Measurements from ENCODE around the gene CGB5. TPM values are rescaled to one million over a fixed set of nuclear protein-coding genes. Genes with fewer than 3 reads are reported as not detected.

The CGB5 gene
- total and polyA plus RNA-seq, 2 donors (not counting 3 experiments of a cell fraction or from before 2014, with no cell fraction given), result not detected

DNA sequence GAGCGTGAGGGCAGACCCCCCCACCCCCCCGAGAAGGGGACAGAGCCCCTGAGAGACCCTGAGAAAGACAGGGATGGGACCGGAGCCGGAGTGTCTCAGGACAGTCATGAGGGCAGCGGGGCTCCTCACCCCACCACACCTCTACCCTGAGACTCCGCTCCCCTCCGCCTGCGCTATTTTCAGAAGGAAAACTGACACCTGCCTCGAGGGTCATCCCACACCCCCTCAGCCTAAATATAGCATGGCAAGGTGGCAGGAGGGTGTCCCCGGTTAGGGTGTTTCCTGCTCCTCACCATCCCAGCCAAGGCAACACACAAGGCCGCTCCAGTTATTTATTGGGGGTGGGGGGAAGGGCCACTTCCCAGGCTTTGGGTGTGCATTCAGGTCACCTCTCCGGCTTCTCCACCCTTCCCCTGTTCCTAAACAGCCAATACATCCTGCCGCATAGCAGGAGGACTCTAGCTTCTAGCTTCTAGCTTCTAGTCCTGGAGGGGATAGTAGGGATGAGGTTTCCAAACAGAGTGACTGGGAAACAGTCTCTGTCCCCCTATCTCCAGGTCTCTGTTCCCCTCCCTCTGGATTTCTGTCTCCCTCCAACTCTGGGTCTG is 22.4 kb downstream of the CGB5 start:
- Histone ChIP-seq H3K9ac (replicated peaks; ENCODE audit: extremely low read depth, insufficient read depth, low read length) (no peak overlapping the region), H3K4me1 (ENCODE audit: control insufficient read depth, extremely low read depth, insufficient read depth, low read length) (no peaks in the 10 kb centered on the region), H3K36me3 (ENCODE audit: control insufficient read depth in 2 of 2, extremely low read depth in 1 of 2, insufficient read depth in 2 of 2, low read length in 2 of 2) (no peaks in the 10 kb centered on the region), H3K27ac (ENCODE audit: insufficient read depth, low read depth, low read length) (no peak overlapping the region), H3K9me1 (replicated peaks; ENCODE audit: control insufficient read depth, extremely low read depth, insufficient read depth, low read length) (no peaks in the 10 kb centered on the region), H3K27me3 (ENCODE audit: control insufficient read depth in 2 of 2, insufficient read depth in 2 of 2, low read length in 2 of 2) (peaks cover 33 to 42% of the 10 kb centered on the region in 2 experiments), H2AFZ (ENCODE audit: low read depth, low read length) (no peak overlapping the region), H3K4me2 (ENCODE audit: insufficient read depth, low read length) (no peak overlapping the region), H4K20me1 (replicated peaks; ENCODE audit: control insufficient read depth, extremely low read depth, insufficient read depth, low read length) (no peaks in the 10 kb centered on the region), H3K4me3 (replicated peaks in 1 of 3; ENCODE audit: insufficient read depth in 1 of 3, low read depth in 1 of 3, low read length in 3 of 3) (no peak overlapping the region), H3K9me3 (replicated peaks; ENCODE audit: control insufficient read depth, insufficient read depth, low read length) (no peaks in the 10 kb centered on the region), H3K79me2 (ENCODE audit: control insufficient read depth, insufficient read depth, low read length) (no peaks in the 10 kb centered on the region)
- intact Hi-C loops (cut with micrococcal nuclease), result no loop called here
- ChIA-PET CTCF (interaction anchor here (0.6 to 1.9 kb wide), 3 partner anchors 8 to 133 kb away, joined by 3 to 6 read pairs (median 6); no protein-coding TSS in a partner anchor), POLR2A (no interaction called here)
- dilution Hi-C loops (cut with MboI; ENCODE audit: extremely low pct_ligation_motif_present, low sequenced_read_pairs), result no loop called here
- BruUV-seq (replicated peaks), result no TSS peak
- no peak for TF ChIP-seq JUN (IDR thresholded peaks at IDR 0.05; ENCODE audit: borderline replicate concordance, insufficient read depth, insufficient read length, low read depth)
- TF ChIP-seq, protein P1, sequence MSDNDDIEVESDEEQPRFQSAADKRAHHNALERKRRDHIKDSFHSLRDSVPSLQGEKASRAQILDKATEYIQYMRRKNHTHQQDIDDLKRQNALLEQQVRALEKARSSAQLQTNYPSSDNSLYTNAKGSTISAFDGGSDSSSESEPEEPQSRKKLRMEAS (IDR thresholded peaks at IDR 0.05; ENCODE audit: insufficient read depth, insufficient read length), result no peak
- no peak for TF ChIP-seq POLR2AphosphoS5 (IDR thresholded peaks at IDR 0.05; ENCODE audit: insufficient read depth, low read depth, low read length)
- TF ChIP-seq MYC (IDR thresholded peaks at IDR 0.05; ENCODE audit: low read depth, low read length), result no peak
- TF ChIP-seq, protein P2, sequence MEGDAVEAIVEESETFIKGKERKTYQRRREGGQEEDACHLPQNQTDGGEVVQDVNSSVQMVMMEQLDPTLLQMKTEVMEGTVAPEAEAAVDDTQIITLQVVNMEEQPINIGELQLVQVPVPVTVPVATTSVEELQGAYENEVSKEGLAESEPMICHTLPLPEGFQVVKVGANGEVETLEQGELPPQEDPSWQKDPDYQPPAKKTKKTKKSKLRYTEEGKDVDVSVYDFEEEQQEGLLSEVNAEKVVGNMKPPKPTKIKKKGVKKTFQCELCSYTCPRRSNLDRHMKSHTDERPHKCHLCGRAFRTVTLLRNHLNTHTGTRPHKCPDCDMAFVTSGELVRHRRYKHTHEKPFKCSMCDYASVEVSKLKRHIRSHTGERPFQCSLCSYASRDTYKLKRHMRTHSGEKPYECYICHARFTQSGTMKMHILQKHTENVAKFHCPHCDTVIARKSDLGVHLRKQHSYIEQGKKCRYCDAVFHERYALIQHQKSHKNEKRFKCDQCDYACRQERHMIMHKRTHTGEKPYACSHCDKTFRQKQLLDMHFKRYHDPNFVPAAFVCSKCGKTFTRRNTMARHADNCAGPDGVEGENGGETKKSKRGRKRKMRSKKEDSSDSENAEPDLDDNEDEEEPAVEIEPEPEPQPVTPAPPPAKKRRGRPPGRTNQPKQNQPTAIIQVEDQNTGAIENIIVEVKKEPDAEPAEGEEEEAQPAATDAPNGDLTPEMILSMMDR (IDR thresholded peaks at IDR 0.05; ENCODE audit: extremely low read depth in 1 of 2, insufficient read depth in 1 of 2, low read depth in 1 of 2, low read length in 2 of 2), result no peak
- TF ChIP-seq FOS (IDR thresholded peaks at IDR 0.05; ENCODE audit: borderline replicate concordance, insufficient read depth, low read length), result no peak
- no peak for TF ChIP-seq GATA2 (IDR thresholded peaks at IDR 0.05; ENCODE audit: insufficient read depth, insufficient read length, low read depth, low read length)
- no peak for TF ChIP-seq POLR2A (IDR thresholded peaks at IDR 0.05; ENCODE audit: low read depth, low read length)
- no peak for TF ChIP-seq EZH2 (IDR thresholded peaks at IDR 0.05; ENCODE audit: borderline replicate concordance, low read depth, low read length, severe bottlenecking)
- DNase-seq (ENCODE audit: low read depth, low spot score), result no peak
- no peak for FAIRE-seq
